ENCODE data around the gene PRDM16.

PRDM16 gene

GRCh38 chr1:3415260-3416090, 346.5 kb downstream of the PRDM16 start:
- DNase-seq (ENCODE audit: low read depth) = no peak

- no peak for DNase-seq (ENCODE audit: low read depth)
These were observed 348.2 kb downstream of the PRDM16 start for GRCh38 chr1:3417082-3417739.

- DNase-seq (ENCODE audit: low read depth) = no peak
These were observed 348.9 kb downstream of the PRDM16 start for GRCh38 chr1:3417934-3418333.

GRCh38 chr1:3418600-3418999, 349.6 kb downstream of the PRDM16 start:
- no peak for DNase-seq (ENCODE audit: low read depth)

GRCh38 chr1:3419415-3420204, 350.6 kb downstream of the PRDM16 start:
- no peak for DNase-seq (ENCODE audit: low read depth)

- no peak for DNase-seq (ENCODE audit: low read depth)
These were observed 351.4 kb downstream of the PRDM16 start for GRCh38 chr1:3420218-3420951.

- no peak for DNase-seq (ENCODE audit: low read depth)
These were observed 353.6 kb downstream of the PRDM16 start for GRCh38 chr1:3422638-3423037.

GRCh38 chr1:3423245-3423829, 354.3 kb downstream of the PRDM16 start:
- DNase-seq (ENCODE audit: low read depth) = no peak

GRCh38 chr1:3423896-3424611, 355.1 kb downstream of the PRDM16 start:
- no peak for DNase-seq (ENCODE audit: low read depth)

GRCh38 chr1:3425486-3426215, 356.6 kb downstream of the PRDM16 start:
- DNase-seq (ENCODE audit: low read depth) = no peak

- DNase-seq (ENCODE audit: low read depth) = no peak
These were observed 358.0 kb downstream of the PRDM16 start for GRCh38 chr1:3426956-3427535.

- no peak for DNase-seq (ENCODE audit: low read depth)
These were observed 359.0 kb downstream of the PRDM16 start for GRCh38 chr1:3427711-3428704.

GRCh38 chr1:3428899-3429298, 359.9 kb downstream of the PRDM16 start:
- DNase-seq (ENCODE audit: low read depth) = no peak

GRCh38 chr1:3429320-3429719, 360.3 kb downstream of the PRDM16 start:
- DNase-seq (ENCODE audit: low read depth) = no peak

- DNase-seq (ENCODE audit: low read depth) = no peak
These were observed 360.8 kb downstream of the PRDM16 start for GRCh38 chr1:3429766-3430165.

- no peak for DNase-seq (ENCODE audit: low read depth)
These were observed 361.4 kb downstream of the PRDM16 start for GRCh38 chr1:3430406-3430805.

GRCh38 chr1:3430820-3431219, 361.8 kb downstream of the PRDM16 start:
- no peak for DNase-seq (ENCODE audit: low read depth)

- DNase-seq (ENCODE audit: low read depth) = no peak
These were observed 362.3 kb downstream of the PRDM16 start for GRCh38 chr1:3431266-3431665.

GRCh38 chr1:3431686-3432085, 362.7 kb downstream of the PRDM16 start:
- DNase-seq (ENCODE audit: low read depth) = no peak
